Activated T-cell treated with anti-CD3 and anti-CD28 coated beads, Interleukin-2, amount 50 U/mL, for 72 hours (primary cell): ENCODE results near the gene CLIC6. TPM values are rescaled to one million over a fixed set of nuclear protein-coding genes. Genes with fewer than 3 reads are reported as not detected.
A peak's percentile ranks its signal among the peaks of the same experiment; 100 is the strongest.
"Not testable (repeated sequence)": the region's sequence is repeated elsewhere in the genome, so short reads cannot be mapped to it uniquely, and the experiment has no call there.

Experiments used
- ATAC-seq, 2 donors: fragments of 150-1000 bp; cut with Tn5 transposase; replicated peaks in 1 of 2; 2 replicates each; pipeline ENCODE4 v1.10.0; 2021; ENCODE audit warnings: moderate library complexity in 2 of 2, mild to moderate bottlenecking in 1 of 2
- DNase-seq, 2 donors: peaks; one replicate each; pipeline ENCODE4 v3.0.0; 2021 to 2022; ENCODE audit warnings: mixed read lengths in 1 of 2
- H3K27ac Mint-ChIP-seq: one replicate; pipeline ENCODE4 v1.8.0; 2022; ENCODE audit warnings: mild to moderate bottlenecking, moderate library complexity, mixed read lengths
- H3K27me3 Mint-ChIP-seq: one replicate; pipeline ENCODE4 v1.8.0; 2022; ENCODE audit warnings: low read depth, mixed read lengths
- H3K36me3 Mint-ChIP-seq, 2 donors: one replicate each; pipeline ENCODE4 v1.8.0; 2022; ENCODE audit warnings: mixed read lengths in 2 of 2, mild to moderate bottlenecking in 1 of 2; ENCODE audit not compliant: insufficient read depth in 2 of 2
- H3K4me1 Mint-ChIP-seq: one replicate; pipeline ENCODE4 v1.8.0; 2022; ENCODE audit warnings: low read depth, mixed read lengths
- H3K4me3 Mint-ChIP-seq, 2 donors: one replicate each; pipeline ENCODE4 v1.8.0; 2022; ENCODE audit warnings: mild to moderate bottlenecking in 2 of 2, mixed read lengths in 2 of 2, moderate library complexity in 2 of 2
- H3K9me3 Mint-ChIP-seq, 2 donors: one replicate each; pipeline ENCODE4 v1.8.0; 2022; ENCODE audit warnings: mixed read lengths in 2 of 2
- total RNA-seq, 2 donors: library from RNA; stranded (reverse); gene quantifications; one replicate each; pipeline ENCODE4 v1.2.3, GENCODE V29; 2022

CLIC6 gene
- total RNA-seq, 2 donors from 2014 or later = 0.82 to 1.6 TPM

DNA sequence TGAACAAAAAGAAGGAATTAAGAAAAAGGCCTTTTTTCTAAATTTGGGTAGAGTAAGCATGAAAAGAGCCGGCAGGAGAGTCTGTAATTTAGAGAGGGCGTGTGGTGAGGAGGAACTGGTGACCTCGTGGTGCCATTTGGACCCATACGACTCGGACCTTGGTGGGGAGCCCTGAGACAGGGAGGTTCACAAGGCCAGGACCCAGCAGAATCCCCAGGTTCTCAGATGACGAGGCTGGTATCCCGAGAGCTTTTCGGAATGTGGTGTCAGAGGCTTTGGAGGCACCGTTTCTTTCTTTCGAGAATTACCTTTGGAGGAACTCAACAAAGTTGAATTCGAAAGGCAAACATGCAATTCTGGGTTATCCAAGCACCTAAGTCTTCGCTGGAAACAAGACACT, 34.8 kb downstream of the CLIC6 start:
- ATAC-seq = no peak
- Mint-ChIP-seq H3K4me1 (peaks cover 21% of the 10 kb centered on the region), H3K36me3 (no peaks in the 10 kb centered on the region), H3K27me3 (peaks cover 50% of the 10 kb centered on the region), H3K9me3 (no peaks in the 10 kb centered on the region), H3K4me3 (no peak overlapping the region), H3K27ac (no peak overlapping the region)
- no peak for DNase-seq

GRCh38 chr21:34704119-34704518, 35.3 kb downstream of the CLIC6 start:
- Mint-ChIP-seq H3K4me1 (peaks cover 22% of the 10 kb centered on the region), H3K27ac (no peak overlapping the region), H3K4me3 (no peak overlapping the region), H3K9me3 (no peaks in the 10 kb centered on the region), H3K36me3 (no peaks in the 10 kb centered on the region), H3K27me3 (peaks cover 52% of the 10 kb centered on the region)
- no peak for DNase-seq
- ATAC-seq = no peak

DNA sequence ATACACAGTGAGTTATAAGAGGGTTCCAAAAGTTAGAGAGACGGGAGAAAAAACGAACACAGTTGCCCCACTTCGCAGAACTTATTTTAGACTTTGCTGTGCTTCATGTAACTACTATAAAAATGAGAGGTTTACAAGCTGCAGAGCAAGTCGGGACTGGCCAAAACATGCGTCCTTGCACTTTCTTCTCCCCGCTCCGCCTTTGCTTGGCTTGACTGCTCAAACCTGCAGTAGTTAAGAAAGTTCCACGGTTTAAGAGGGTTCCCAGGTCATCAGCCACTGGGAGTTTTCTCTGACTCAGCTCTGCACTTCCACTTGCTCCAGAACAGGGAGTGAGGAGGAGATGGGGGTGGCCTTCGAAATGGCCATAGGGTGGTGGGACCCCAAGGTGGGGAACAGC, 36.2 kb downstream of the CLIC6 start:
- Mint-ChIP-seq H3K36me3 (no peaks in the 10 kb centered on the region), H3K9me3 (no peaks in the 10 kb centered on the region), H3K4me3 (no peak overlapping the region), H3K27me3 (peaks cover 54% of the 10 kb centered on the region), H3K4me1 (peaks cover 22% of the 10 kb centered on the region), H3K27ac (no peak overlapping the region)
- no peak for ATAC-seq
- DNase-seq = no peak

- Mint-ChIP-seq H3K27ac (no peak overlapping the region), H3K36me3 (no peaks in the 10 kb centered on the region), H3K4me3 (no peak overlapping the region), H3K4me1 (peaks cover 22% of the 10 kb centered on the region), H3K27me3 (peaks cover 46% of the 10 kb centered on the region), H3K9me3 (no peaks in the 10 kb centered on the region)
- ATAC-seq = no peak
- no peak for DNase-seq
These were observed 37.5 kb downstream of the CLIC6 start for GRCh38 chr21:34706337-34706736.

DNA sequence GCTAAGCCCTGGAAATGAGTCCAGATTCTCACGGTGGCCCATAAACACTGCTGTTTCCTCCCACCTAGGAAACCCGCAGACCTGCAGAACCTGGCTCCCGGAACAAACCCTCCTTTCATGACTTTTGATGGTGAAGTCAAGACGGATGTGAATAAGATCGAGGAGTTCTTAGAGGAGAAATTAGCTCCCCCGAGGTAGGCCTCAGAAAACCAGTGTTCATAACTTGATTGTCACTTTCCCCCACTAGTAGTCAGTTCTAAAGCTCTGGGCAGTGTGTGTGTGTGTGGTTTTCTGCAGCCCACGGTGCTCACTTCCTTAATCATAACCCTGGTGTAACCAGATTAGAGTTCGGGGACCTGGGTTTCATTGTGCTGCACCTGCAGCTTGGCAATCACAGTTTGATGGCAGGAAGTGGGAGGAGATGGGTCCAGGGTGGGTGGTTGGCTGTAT, 39.1 kb downstream of the CLIC6 start:
- DNase-seq (peak; percentile 77 to 79), ATAC-seq (peak; percentile 96 to 97)
- H3K27me3 Mint-ChIP-seq = peaks cover 54% of the 10 kb centered on the region
- H3K9me3 Mint-ChIP-seq = no peaks in the 10 kb centered on the region
- peak overlapping the region; percentile 30 to 69 for H3K4me3 Mint-ChIP-seq
- H3K36me3 Mint-ChIP-seq = no peaks in the 10 kb centered on the region
- H3K4me1 Mint-ChIP-seq = peaks cover 22% of the 10 kb centered on the region
- H3K27ac Mint-ChIP-seq = no peak overlapping the region

DNA sequence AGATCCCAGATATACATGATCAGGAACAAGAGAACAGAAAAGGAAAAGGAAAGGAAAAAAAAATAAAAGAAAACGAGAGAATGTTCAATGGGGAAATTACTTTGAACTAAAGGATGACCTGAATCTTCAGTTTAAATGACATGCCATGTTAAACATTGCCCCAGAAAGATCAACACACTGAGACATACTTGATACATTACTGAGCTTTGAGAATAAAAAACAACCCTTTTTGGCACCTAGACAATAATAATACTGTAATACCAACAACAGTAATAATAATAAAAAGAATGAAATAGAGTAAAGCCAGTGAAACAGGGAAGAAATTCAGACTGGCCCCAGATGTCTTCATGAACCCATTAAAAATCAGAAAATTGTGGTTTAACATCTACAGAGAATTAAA, 44.8 kb downstream of the CLIC6 start:
- no peaks in the 10 kb centered on the region for H3K9me3 Mint-ChIP-seq
- no peaks in the 10 kb centered on the region for H3K36me3 Mint-ChIP-seq
- peaks cover 68% of the 10 kb centered on the region for H3K27me3 Mint-ChIP-seq
- no peak overlapping the region for H3K27ac Mint-ChIP-seq
- no peak for DNase-seq
- no peak overlapping the region for H3K4me3 Mint-ChIP-seq
- H3K4me1 Mint-ChIP-seq = peaks cover 27% of the 10 kb centered on the region
- no peak for ATAC-seq

GRCh38 chr21:34715518-34715917, 46.7 kb downstream of the CLIC6 start:
- Mint-ChIP-seq H3K27me3 (peaks cover 59% of the 10 kb centered on the region), H3K4me3 (peak overlapping the region; percentile 5 to 21), H3K4me1 (peaks cover 27% of the 10 kb centered on the region), H3K36me3 (no peaks in the 10 kb centered on the region), H3K9me3 (no peaks in the 10 kb centered on the region), H3K27ac (no peak overlapping the region)
- ATAC-seq = peak; percentile 70 to 79
- peak in 1 of 2 donors; percentile 7 for DNase-seq

GRCh38 chr21:34715985-34716596, 47.3 kb downstream of the CLIC6 start:
- peak overlapping the region; percentile 5 to 21 for H3K4me3 Mint-ChIP-seq
- peak; percentile 42 to 63 for ATAC-seq
- no peak for DNase-seq
- H3K27ac Mint-ChIP-seq = no peak overlapping the region
- no peaks in the 10 kb centered on the region for H3K36me3 Mint-ChIP-seq
- H3K4me1 Mint-ChIP-seq = peaks cover 27% of the 10 kb centered on the region
- H3K27me3 Mint-ChIP-seq = peaks cover 59% of the 10 kb centered on the region
- no peaks in the 10 kb centered on the region for H3K9me3 Mint-ChIP-seq

DNA sequence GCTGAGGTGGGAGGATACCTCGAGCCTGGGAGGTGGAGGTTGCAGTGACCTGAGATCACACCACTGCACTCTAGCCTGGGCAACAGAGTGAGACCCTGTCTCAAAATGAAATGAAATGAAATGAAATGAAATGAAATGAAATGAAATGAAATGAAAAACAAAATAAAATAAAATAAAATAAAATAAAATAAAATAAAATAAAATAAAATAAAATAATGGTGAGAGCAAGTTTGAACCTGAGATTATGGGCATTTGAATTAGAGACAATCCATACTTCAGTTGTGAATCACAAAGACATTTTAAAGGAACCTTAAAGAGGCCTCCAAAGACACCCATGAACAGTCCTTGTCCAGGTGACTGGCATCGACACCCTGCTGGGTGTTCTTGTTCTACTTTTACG, 49.7 kb downstream of the CLIC6 start:
- not testable (repeated sequence) for H3K36me3 Mint-ChIP-seq, H3K27ac Mint-ChIP-seq, DNase-seq, H3K9me3 Mint-ChIP-seq, ATAC-seq, H3K4me3 Mint-ChIP-seq
- Mint-ChIP-seq H3K4me1 (peaks cover 27% of the 10 kb centered on the region), H3K27me3 (peaks cover 38% of the 10 kb centered on the region)

GRCh38 chr21:34722684-34723300, 54.0 kb downstream of the CLIC6 start:
- ATAC-seq (peak; percentile 38 to 43), DNase-seq (peak; percentile 39 to 44)
- no peaks in the 10 kb centered on the region for H3K9me3 Mint-ChIP-seq
- H3K4me3 Mint-ChIP-seq = no peak overlapping the region
- H3K36me3 Mint-ChIP-seq = no peaks in the 10 kb centered on the region
- peaks cover 31% of the 10 kb centered on the region for H3K27me3 Mint-ChIP-seq
- peaks cover 10% of the 10 kb centered on the region for H3K4me1 Mint-ChIP-seq
- no peak overlapping the region for H3K27ac Mint-ChIP-seq

DNA sequence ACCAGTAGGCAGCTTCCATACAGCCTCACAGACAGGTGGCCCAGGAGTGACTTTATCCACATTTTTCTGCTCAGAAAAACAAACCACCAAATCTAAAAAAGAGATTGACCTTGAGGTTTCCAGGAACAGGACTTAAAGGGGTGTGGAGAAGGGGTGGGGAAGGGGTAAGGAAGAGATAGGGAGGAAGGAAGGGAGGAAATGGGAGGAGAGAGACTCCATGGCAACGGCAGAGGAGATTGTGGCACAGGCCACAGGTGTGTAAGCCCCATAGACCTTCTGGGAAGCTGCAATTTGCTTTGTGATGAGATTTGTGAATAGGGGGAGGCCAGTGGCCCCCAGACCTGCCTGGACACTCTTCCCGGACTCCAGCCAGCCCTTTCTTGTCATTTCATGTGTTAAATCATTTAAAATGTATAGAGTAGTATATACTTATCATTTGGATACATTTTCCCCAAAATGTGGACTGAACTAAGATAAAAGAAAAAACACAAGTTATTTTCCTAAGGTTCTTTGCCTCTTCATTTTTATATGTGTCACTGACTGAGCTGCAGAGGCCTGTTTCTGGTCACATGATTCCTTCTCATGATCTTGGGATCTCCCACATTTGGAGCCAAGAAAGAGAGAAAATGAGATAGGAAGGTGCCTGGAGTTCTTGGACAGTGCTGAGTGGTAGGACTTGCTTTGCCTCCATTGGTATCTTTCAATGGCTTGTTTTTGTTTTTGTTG, 55.5 kb downstream of the CLIC6 start:
- Mint-ChIP-seq H3K4me3 (no peak overlapping the region), H3K9me3 (no peaks in the 10 kb centered on the region), H3K27ac (no peak overlapping the region), H3K27me3 (peaks cover 41% of the 10 kb centered on the region), H3K36me3 (no peaks in the 10 kb centered on the region), H3K4me1 (peaks cover 9% of the 10 kb centered on the region)
- no peak for ATAC-seq
- no peak for DNase-seq

DNA sequence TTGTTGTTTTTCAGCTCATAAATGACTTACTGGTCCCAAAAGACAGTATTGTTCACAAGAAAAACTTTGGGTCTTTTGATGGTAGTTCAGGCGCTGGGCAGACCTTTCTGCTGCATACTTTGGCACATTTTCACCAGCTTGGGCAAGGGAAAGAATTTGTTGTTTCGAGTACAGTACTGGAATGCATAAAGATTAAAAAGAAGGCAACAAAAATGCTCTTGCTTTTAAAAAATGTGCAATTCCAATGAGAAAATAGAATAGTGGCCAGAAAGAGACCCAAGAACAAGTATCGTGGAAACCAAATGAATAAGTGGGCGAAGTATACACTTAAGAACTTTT, 56.0 kb downstream of the CLIC6 start:
- Mint-ChIP-seq H3K4me1 (peaks cover 9% of the 10 kb centered on the region), H3K27ac (no peak overlapping the region), H3K27me3 (peaks cover 41% of the 10 kb centered on the region), H3K9me3 (no peaks in the 10 kb centered on the region), H3K4me3 (no peak overlapping the region), H3K36me3 (no peaks in the 10 kb centered on the region)
- DNase-seq (no peak), ATAC-seq (no peak)

DNA sequence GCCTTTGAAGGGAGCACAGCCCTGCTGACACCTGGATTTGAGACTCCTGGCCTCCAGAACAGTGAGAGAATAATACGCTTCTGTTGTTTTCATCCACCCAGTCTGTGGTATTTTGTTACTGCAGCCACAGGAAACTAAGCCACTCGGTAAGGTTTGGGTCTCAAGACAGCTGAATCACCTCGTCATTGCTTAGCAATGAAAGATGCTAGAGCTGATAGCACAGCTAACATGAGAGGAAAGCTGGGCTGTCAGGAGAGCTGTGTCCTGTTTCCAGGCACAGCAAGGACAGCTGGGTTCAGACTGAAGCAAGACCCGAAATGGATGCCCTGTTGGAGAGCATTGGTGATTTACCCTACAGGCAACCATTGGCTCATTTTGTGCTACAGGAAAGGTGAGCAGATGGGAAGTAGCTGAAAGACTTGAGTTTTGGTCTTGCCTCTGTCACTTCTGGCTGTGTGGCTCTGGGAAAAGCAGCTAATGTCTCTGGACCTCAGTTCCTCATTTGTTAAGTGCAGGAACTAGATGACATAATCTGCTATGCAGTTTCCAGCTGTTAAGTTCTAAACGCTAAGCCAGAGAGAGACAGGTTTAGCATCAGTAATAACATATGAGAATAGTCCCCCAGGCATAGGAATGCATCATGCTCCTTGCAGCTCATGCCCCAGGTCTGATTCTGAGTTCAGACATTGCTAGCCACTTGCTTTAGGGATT, 58.0 kb downstream of the CLIC6 start:
- DNase-seq (no peak), ATAC-seq (peak; percentile 49 to 61)
- Mint-ChIP-seq H3K27ac (no peak overlapping the region), H3K9me3 (peaks cover 0 to 1% of the 10 kb centered on the region in 2 donors), H3K27me3 (peaks cover 41% of the 10 kb centered on the region), H3K4me1 (peaks cover 9% of the 10 kb centered on the region), H3K36me3 (no peaks in the 10 kb centered on the region), H3K4me3 (no peak overlapping the region)
